Neural progenitor cell (in vitro differentiated cells): ENCODE data around the gene ADGRG2. TPM values are rescaled to one million over a fixed set of nuclear protein-coding genes. Genes with fewer than 3 reads are reported as not detected.

ENCODE experiments used
- DNase-seq: peaks from one replicate; pipeline ENCODE4 v3.0.0-alpha.2; 2016; ENCODE audit warnings: low spot score
- H2AFZ ChIP-seq: fragments of 200-600 bp; sonication (generic); replicated peaks from 2 replicates; pipeline ENCODE4 v1.6.1; 2016; ENCODE audit warnings: antibody characterized with exemption
- H3F3A ChIP-seq: fragments of 200-600 bp; sonication (generic); 2 replicates; pipeline ENCODE4 v1.6.1; 2016; ENCODE audit warnings: antibody characterized with exemption, low read depth
- H3K27ac ChIP-seq: fragments of 200-600 bp; sonication (generic); 2 replicates; pipeline ENCODE4 v1.5.1; 2016; ENCODE audit warnings: mild to moderate bottlenecking
- H3K27me3 ChIP-seq: fragments of 200-600 bp; sonication (generic); 2 replicates; pipeline ENCODE4 v1.6.1; 2016; ENCODE audit warnings: mild to moderate bottlenecking, moderate library complexity
- H3K36me3 ChIP-seq: fragments of 200-600 bp; sonication (generic); 2 replicates; pipeline ENCODE4 v1.5.1; 2016
- H3K4me1 ChIP-seq: fragments of 200-600 bp; sonication (generic); 2 replicates; pipeline ENCODE4 v1.6.1; 2016; ENCODE audit warnings: mixed run types
- H3K4me2 ChIP-seq: fragments of 200-600 bp; sonication (generic); 2 replicates; pipeline ENCODE4 v1.6.1; 2016
- H3K4me3 ChIP-seq: fragments of 200-600 bp; sonication (generic); 2 replicates; pipeline ENCODE4 v1.5.1; 2016
- H3K79me2 ChIP-seq: fragments of 200-600 bp; sonication (generic); 2 replicates; pipeline ENCODE4 v1.6.1; 2016; ENCODE audit warnings: low read depth
- H3K9ac ChIP-seq: fragments of 200-600 bp; sonication (generic); 2 replicates; pipeline ENCODE4 v1.6.1; 2016
- H3K9me3 ChIP-seq: fragments of 200-600 bp; sonication (generic); 2 replicates; pipeline ENCODE4 v1.5.1; 2016; ENCODE audit warnings: low read depth
- H4K20me1 ChIP-seq: fragments of 200-600 bp; sonication (generic); 2 replicates; pipeline ENCODE4 v1.6.1; 2016; ENCODE audit warnings: low read depth
- H3K27ac Mint-ChIP-seq: 3 replicates; pipeline ENCODE4 v1.8.0; 2021; ENCODE audit warnings: mixed read lengths
- H3K27me3 Mint-ChIP-seq: 2 replicates; pipeline ENCODE4 v1.8.0; 2022; ENCODE audit warnings: low read depth, mild to moderate bottlenecking, inconsistent platforms, moderate library complexity, mixed read lengths; ENCODE audit not compliant: insufficient read depth
- H3K36me3 Mint-ChIP-seq: 3 replicates; pipeline ENCODE4 v1.8.0; 2021; ENCODE audit warnings: mixed read lengths
- H3K4me1 Mint-ChIP-seq: 3 replicates; pipeline ENCODE4 v1.8.0; 2021; ENCODE audit warnings: mixed read lengths
- H3K4me3 Mint-ChIP-seq: 3 replicates; pipeline ENCODE4 v1.8.0; 2021; ENCODE audit warnings: mild to moderate bottlenecking, moderate library complexity, mixed read lengths
- H3K9me3 Mint-ChIP-seq: 3 replicates; pipeline ENCODE4 v1.8.0; 2020; ENCODE audit warnings: mixed read lengths
- CTCF ChIP-seq: fragments of 200-600 bp; sonication (generic); IDR thresholded peaks from 2 replicates; pipeline ENCODE4 v1.5.1; 2017; ENCODE audit warnings: antibody characterized with exemption, mild to moderate bottlenecking
- EZH2 ChIP-seq: fragments of 200-600 bp; sonication (generic); IDR thresholded peaks from 2 replicates; pipeline ENCODE4 v1.6.1; 2017; ENCODE audit warnings: antibody characterized with exemption, mild to moderate bottlenecking, moderate library complexity
- EZH2phosphoT487 ChIP-seq: fragments of 200-600 bp; sonication (generic); IDR thresholded peaks from 2 replicates; pipeline ENCODE4 v1.6.1; 2017; ENCODE audit warnings: antibody characterized with exemption
- total RNA-seq: library from RNA; depleted of rRNA; stranded (reverse); fragments of >200 nt; gene quantifications from 2 replicates; pipeline ENCODE4 v1.2.3, GENCODE V29; 2015; ENCODE audit warnings: low replicate concordance

ADGRG2 gene
- total RNA-seq, 1 donor from 2014 or later = 0.80 TPM

- Mint-ChIP-seq H3K4me3 (no peak overlapping the region), H3K36me3 (no peaks in the 10 kb centered on the region), H3K9me3 (peaks cover 11% of the 10 kb centered on the region), H3K27me3 (peaks cover under 1% of the 10 kb centered on the region), H3K4me1 (no peaks in the 10 kb centered on the region), H3K27ac (no peak overlapping the region)
- no peaks in the 10 kb centered on the region for H4K20me1 ChIP-seq
- H3K4me3 ChIP-seq = no peak overlapping the region
- H3K4me1 ChIP-seq = no peaks in the 10 kb centered on the region
- H3K36me3 ChIP-seq = no peaks in the 10 kb centered on the region
- TF ChIP-seq CTCF (no peak), EZH2phosphoT487 (no peak), EZH2 (no peak)
- no peaks in the 10 kb centered on the region for H3K79me2 ChIP-seq
- no peak overlapping the region for H3K27ac ChIP-seq
- DNase-seq = no peak
- H3K9ac ChIP-seq = no peak overlapping the region
- no peaks in the 10 kb centered on the region for H3F3A ChIP-seq
- no peaks in the 10 kb centered on the region for H3K9me3 ChIP-seq
- no peak overlapping the region for H3K4me2 ChIP-seq
- H2AFZ ChIP-seq = no peak overlapping the region
- no peaks in the 10 kb centered on the region for H3K27me3 ChIP-seq
Observed at GRCh38 chrX:19097553-19098283, 24.6 kb downstream of the ADGRG2 start.

DNA sequence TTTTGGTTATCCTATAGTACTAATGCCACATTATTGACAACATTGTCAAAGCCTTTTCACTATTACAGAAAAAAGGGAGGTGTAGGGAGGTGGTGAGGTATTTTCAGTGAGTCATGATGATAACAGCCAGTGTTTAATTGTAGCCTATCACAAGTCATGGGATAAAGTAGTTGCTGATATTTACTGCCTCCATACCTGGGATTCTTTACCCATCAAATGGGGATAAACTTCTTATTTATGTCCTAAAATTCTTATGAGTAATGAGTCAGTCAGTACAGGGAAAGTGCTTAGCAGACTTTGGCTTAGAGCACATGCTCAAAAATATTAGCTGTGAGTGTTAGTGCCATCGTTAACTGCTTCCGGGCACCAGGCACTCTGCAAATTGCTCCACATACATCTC lies 25.7 kb downstream of the ADGRG2 start:
- DNase-seq = no peak
- Mint-ChIP-seq H3K27me3 (no peaks in the 10 kb centered on the region), H3K9me3 (peaks cover 10% of the 10 kb centered on the region)

GRCh38 chrX:19094654-19095053 lies 27.6 kb downstream of the ADGRG2 start:
- Histone ChIP-seq H3K27me3 (no peaks in the 10 kb centered on the region), H3K4me1 (no peaks in the 10 kb centered on the region), H4K20me1 (no peaks in the 10 kb centered on the region), H3K9ac (no peak overlapping the region), H3K4me2 (no peak overlapping the region), H3K79me2 (no peaks in the 10 kb centered on the region), H3F3A (no peaks in the 10 kb centered on the region), H3K36me3 (no peaks in the 10 kb centered on the region), H3K9me3 (no peaks in the 10 kb centered on the region), H3K4me3 (no peak overlapping the region), H2AFZ (no peak overlapping the region), H3K27ac (no peak overlapping the region)
- DNase-seq = no peak
- Mint-ChIP-seq H3K36me3 (no peaks in the 10 kb centered on the region), H3K27ac (no peak overlapping the region), H3K4me1 (no peaks in the 10 kb centered on the region), H3K27me3 (no peaks in the 10 kb centered on the region), H3K9me3 (peaks cover 13% of the 10 kb centered on the region), H3K4me3 (no peak overlapping the region)
- TF ChIP-seq EZH2 (no peak), CTCF (no peak), EZH2phosphoT487 (no peak)

More for the DNA sequence above, 25.7 kb downstream of the ADGRG2 start:
- no peaks in the 10 kb centered on the region for H3F3A ChIP-seq
- Mint-ChIP-seq H3K36me3 (no peaks in the 10 kb centered on the region), H3K27ac (no peak overlapping the region), H3K4me3 (no peak overlapping the region), H3K4me1 (no peaks in the 10 kb centered on the region)
- no peaks in the 10 kb centered on the region for H4K20me1 ChIP-seq
- H3K79me2 ChIP-seq = no peaks in the 10 kb centered on the region
- TF ChIP-seq EZH2 = no peak
- no peak for TF ChIP-seq CTCF
- no peak for TF ChIP-seq EZH2phosphoT487
- H3K4me2 ChIP-seq = no peak overlapping the region
- no peak overlapping the region for H3K4me3 ChIP-seq
- H3K9ac ChIP-seq = no peak overlapping the region
- no peaks in the 10 kb centered on the region for H3K9me3 ChIP-seq
- no peak overlapping the region for H3K27ac ChIP-seq
- H3K27me3 ChIP-seq = no peaks in the 10 kb centered on the region
- H3K4me1 ChIP-seq = no peaks in the 10 kb centered on the region
- H2AFZ ChIP-seq = no peak overlapping the region
- H3K36me3 ChIP-seq = no peaks in the 10 kb centered on the region
